IMR-90 (cell line): ENCODE measurements around the gene DRC7. TPM values are rescaled to one million over a fixed set of nuclear protein-coding genes. Genes with fewer than 3 reads are reported as not detected.
A peak's percentile ranks its signal among the peaks of the same experiment; 100 is the strongest.

Experiments used
- ATAC-seq: fragments of 200-7000 bp; cut with Tn5 transposase; 2 replicates; pipeline ENCODE4 v1.9.1; 2020; ENCODE audit warnings: low read depth, mild to moderate bottlenecking, moderate library complexity
- BruUV-seq: library from RNA; stranded (reverse); fragments of 400-500 nt; replicated peaks from 2 replicates; lab custom pipeline; 2021; lab: Mats Ljungman, UMichigan
- CTCF ChIA-PET: fragments of 300-600 bp; formaldehyde crosslinking; extraction: SDS; loops from one replicate; lab custom pipeline; 2021; ENCODE audit warnings: antibody characterized with exemption; lab: Yijun Ruan, JAX
- POLR2A ChIA-PET: fragments of 300-600 bp; sonication (Branson Sonifier 250); formaldehyde crosslinking; loops from one replicate; lab custom pipeline; 2022; ENCODE audit warnings: antibody characterized with exemption; ENCODE audit not compliant: unreplicated experiment; lab: Charles Lee
- DNase-seq: peaks from one replicate; pipeline ENCODE4 v3.0.0; 2013
- H2AFZ ChIP-seq: replicated peaks from 2 replicates; pipeline ENCODE3; 2013; ENCODE audit warnings: low read length, mild to moderate bottlenecking; ENCODE audit not compliant: poor library complexity
- H2AK5ac ChIP-seq: 2 replicates; pipeline ENCODE4 v1.6.1; 2013; ENCODE audit warnings: low read depth, low read length, inconsistent platforms
- H2AK9ac ChIP-seq: replicated peaks from 2 replicates; pipeline ENCODE3; 2013; ENCODE audit warnings: mild to moderate bottlenecking, low read depth, low read length, moderate library complexity; ENCODE audit not compliant: poor library complexity
- H2BK120ac ChIP-seq: 2 replicates; pipeline ENCODE4 v1.6.1; 2013; ENCODE audit warnings: low read depth, low read length, inconsistent platforms
- H2BK15ac ChIP-seq: 3 replicates; pipeline ENCODE4 v1.6.1; 2013; ENCODE audit warnings: low read depth, low read length, inconsistent platforms
- H2BK20ac ChIP-seq: 2 replicates; pipeline ENCODE4 v1.6.1; 2013; ENCODE audit warnings: low read depth, mild to moderate bottlenecking, inconsistent platforms, low read length, moderate library complexity
- H2BK5ac ChIP-seq: 2 replicates; pipeline ENCODE4 v1.6.1; 2013; ENCODE audit warnings: mild to moderate bottlenecking, low read depth, low read length, inconsistent platforms; ENCODE audit not compliant: poor library complexity, severe bottlenecking
- H3K14ac ChIP-seq: replicated peaks from 2 replicates; pipeline ENCODE4 v1.6.1; 2013; ENCODE audit warnings: low read depth, low read length, inconsistent platforms
- H3K18ac ChIP-seq: 2 replicates; pipeline ENCODE4 v1.6.1; 2013; ENCODE audit warnings: low read depth, low read length, control low read depth
- H3K23ac ChIP-seq: 2 replicates; pipeline ENCODE4 v1.6.1; 2013; ENCODE audit warnings: low read depth, low read length, inconsistent platforms
- H3K27ac ChIP-seq: 2 replicates; pipeline ENCODE4 v1.5.1; 2013; ENCODE audit warnings: mild to moderate bottlenecking, control low read depth, low read length; ENCODE audit not compliant: insufficient read depth
- H3K27me3 ChIP-seq: 2 replicates; pipeline ENCODE4 v1.6.1; 2013; ENCODE audit warnings: low read length; ENCODE audit not compliant: control insufficient read depth, insufficient read depth
- H3K36me3 ChIP-seq: 2 replicates; pipeline ENCODE4 v1.6.1; 2013; ENCODE audit warnings: low read length, mixed read lengths; ENCODE audit not compliant: control insufficient read depth, insufficient read depth
- H3K4ac ChIP-seq: 2 replicates; pipeline ENCODE4 v1.6.1; 2013; ENCODE audit warnings: low read depth, low read length, inconsistent platforms
- H3K4me1 ChIP-seq: 2 replicates; pipeline ENCODE4 v1.6.1; 2013; ENCODE audit warnings: low read length, mixed read lengths; ENCODE audit not compliant: control insufficient read depth, insufficient read depth
- H3K4me2 ChIP-seq: 2 replicates; pipeline ENCODE4 v1.6.1; 2013; ENCODE audit warnings: low read depth, mild to moderate bottlenecking, control low read depth, low read length, moderate library complexity
- H3K4me3 ChIP-seq: 2 replicates; pipeline ENCODE4 v1.5.1; 2013; ENCODE audit warnings: low read depth, mild to moderate bottlenecking, control low read depth, low read length, moderate library complexity; ENCODE audit not compliant: insufficient read depth
- H3K56ac ChIP-seq: 2 replicates; pipeline ENCODE4 v1.6.1; 2013; ENCODE audit warnings: low read length, inconsistent platforms; ENCODE audit not compliant: insufficient read depth; ENCODE audit errors: extremely low read depth
- H3K79me1 ChIP-seq, 2 experiments: 2 replicates each; pipeline ENCODE4 v1.6.1; 2013; ENCODE audit warnings: low read length in 2 of 2, inconsistent platforms in 1 of 2, low read depth in 1 of 2
- H3K9ac ChIP-seq: 2 replicates; pipeline ENCODE4 v1.6.1; 2013; ENCODE audit warnings: low read depth, low read length, control low read depth
- H3K9me1 ChIP-seq: 2 replicates; pipeline ENCODE4 v1.6.1; 2013; ENCODE audit warnings: low read length, inconsistent platforms; ENCODE audit not compliant: insufficient read depth
- H3K9me3 ChIP-seq: 2 replicates; pipeline ENCODE4 v1.6.1; 2013; ENCODE audit warnings: low read length; ENCODE audit not compliant: control insufficient read depth, insufficient read depth
- H4K20me1 ChIP-seq: 2 replicates; pipeline ENCODE4 v1.6.1; 2013; ENCODE audit warnings: low read length, inconsistent platforms; ENCODE audit not compliant: insufficient read depth
- H4K5ac ChIP-seq: 2 replicates; pipeline ENCODE4 v1.6.1; 2013; ENCODE audit warnings: mild to moderate bottlenecking, low read depth, low read length, control low read depth
- H4K8ac ChIP-seq, 2 experiments: 2 replicates each; pipeline ENCODE4 v1.6.1; 2013; ENCODE audit warnings: low read depth in 2 of 2, low read length in 2 of 2, control low read depth in 1 of 2, inconsistent platforms in 1 of 2
- H4K91ac ChIP-seq: 2 replicates; pipeline ENCODE4 v1.6.1; 2013; ENCODE audit warnings: low read depth, low read length, inconsistent platforms; ENCODE audit not compliant: insufficient read depth
- BHLHE40 ChIP-seq: fragments of 150-350 bp; IDR thresholded peaks from 2 replicates; pipeline ENCODE4 v1.6.1; 2016; ENCODE audit warnings: mild to moderate bottlenecking, low read depth, low read length
- CEBPB ChIP-seq: IDR thresholded peaks from 2 replicates; pipeline ENCODE4 v1.6.1; 2012; ENCODE audit warnings: low read depth, low read length, improper control_type of control experiment
- ELK1 ChIP-seq: fragments of 150-350 bp; IDR thresholded peaks from 2 replicates; pipeline ENCODE4 v1.6.1; 2016; ENCODE audit warnings: low read depth, mild to moderate bottlenecking, low read length, moderate library complexity, borderline replicate concordance
- FOS ChIP-seq: fragments of 150-350 bp; IDR thresholded peaks from 2 replicates; pipeline ENCODE4 v1.6.1; 2016; ENCODE audit warnings: low read depth, low read length
- MAFK ChIP-seq: IDR thresholded peaks from 2 replicates; pipeline ENCODE4 v1.6.1; 2012; ENCODE audit warnings: low read depth, low read length, improper control_type of control experiment
- RFX5 ChIP-seq: IDR thresholded peaks from 2 replicates; pipeline ENCODE4 v1.8.0; 2012; ENCODE audit warnings: low read depth, mild to moderate bottlenecking, low read length, moderate library complexity
- WGBS, 2 experiments: methylation state at CpG; one replicate each; pipeline versions ENCODE4 v1.1.5 to v1.1.7; 2013; ENCODE audit warnings: missing lambda C conversion rate in 2 of 2; ENCODE audit not compliant: insufficient read length in 1 of 2; ENCODE audit errors: extremely low coverage in 2 of 2; 5-methylcytosine and 5-hydroxymethylcytosine counted together
- dilution Hi-C: fragments of 300-500 bp; cut with HindIII; formaldehyde crosslinking; loops from one replicate; pipeline ENCODE4 v1.14.3; 2018; ENCODE audit warnings: low sequenced_read_pairs; ENCODE audit not compliant: unreplicated experiment
- in situ Hi-C: fragments of 300-500 bp; cut with MboI; formaldehyde crosslinking; loops from 3 replicates; pipeline ENCODE4 v1.14.3; 2019; ENCODE audit warnings: low sequenced_read_pairs, inconsistent platforms, mixed read lengths
- intact Hi-C: fragments of 100-400 bp; cut with micrococcal nuclease; formaldehyde crosslinking; loops from 2 replicates; pipeline ENCODE4 v1.10.0; 2022
- polyA plus RNA-seq, 3 experiments: library from polyadenylated mRNA; depleted of rRNA; stranded (reverse); fragments of >200 nt; gene quantifications; 2 replicates each; pipeline ENCODE4 v1.2.3, GENCODE V29; 2012; ENCODE audit warnings: low replicate concordance in 1 of 3
- total RNA-seq: library from RNA; depleted of rRNA; stranded (reverse); fragments of >200 nt; gene quantifications from 2 replicates; pipeline ENCODE4 v1.2.3, GENCODE V29; 2012

The DRC7 gene
- total and polyA plus RNA-seq, 2 of the 4 experiments (the other 2 are of a cell fraction): not detected

- TF ChIP-seq MAFK (no peak), CEBPB (no peak)
Observed at GRCh38 chr16:57763285-57764005, 68.8 kb downstream of the DRC7 start (continued).

- in situ Hi-C loops: no loop called here
- WGBS, 2 experiments: no CpG with 5 or more reads among the region's 9 CpGs
- DNase-seq: no peak
- H2BK15ac ChIP-seq: peak overlapping the region; percentile 28; the same call in 1 of the 3 replicates
- H3K9me1 ChIP-seq: peaks cover 4% of the 10 kb centered on the region
- no peak; the same call in 1 of the 2 replicates for ATAC-seq
- CTCF ChIA-PET: interaction anchor here (1.1 kb wide), 1 partner anchor 100 kb away, joined by 8 read pairs; no protein-coding TSS in a partner anchor
- H3K56ac ChIP-seq: no peak overlapping the region
- peak overlapping the region; percentile 58; the same call in 1 of the 2 replicates for H3K14ac ChIP-seq
- H3K4me3 ChIP-seq: no peak overlapping the region
- H3K4me1 ChIP-seq: peaks cover 7% of the 10 kb centered on the region
- H4K91ac ChIP-seq: peak overlapping the region; percentile 80
- peak overlapping the region; percentile 95 for H2AK5ac ChIP-seq
- no peaks in the 10 kb centered on the region for H3K9me3 ChIP-seq
- H3K79me1 ChIP-seq: peaks cover 5 to 25% of the 10 kb centered on the region in 2 experiments; a peak in 3 of 4 replicates
- H2BK20ac ChIP-seq: peak overlapping the region; percentile 73; the same call in 1 of the 2 replicates
- intact Hi-C loops: no loop called here
- peak overlapping the region; percentile 85 for H2BK120ac ChIP-seq
- H3K23ac ChIP-seq: peak overlapping the region; percentile 40; the same call in 1 of the 2 replicates
- peak overlapping the region; percentile 86 for H3K4ac ChIP-seq
- H3K18ac ChIP-seq: peak overlapping the region; percentile 22; the same call in 1 of the 2 replicates
- peak overlapping the region; percentile 16; the same call in 1 of the 2 replicates for H3K27ac ChIP-seq
- H3K4me2 ChIP-seq: no peak overlapping the region
- peaks cover 58% of the 10 kb centered on the region for H3K36me3 ChIP-seq
- H4K20me1 ChIP-seq: peaks cover 3% of the 10 kb centered on the region; the same call in 1 of the 2 replicates
- POLR2A ChIA-PET: no interaction called here
- TF ChIP-seq RFX5 (no peak), ELK1 (no peak), FOS (no peak), BHLHE40 (no peak)
- dilution Hi-C loops: no loop called here
- H2AFZ ChIP-seq: peak overlapping the region; percentile 91
- H4K8ac ChIP-seq: peak overlapping the region in 1 of 2 experiments; percentile 66; a peak in 1 of 4 replicates
- no peak overlapping the region for H3K9ac ChIP-seq
- peak overlapping the region; percentile 57 for H2BK5ac ChIP-seq
- H2AK9ac ChIP-seq: peak overlapping the region; percentile 98
- no TSS peak for BruUV-seq
- no peaks in the 10 kb centered on the region for H3K27me3 ChIP-seq
- no peak overlapping the region for H4K5ac ChIP-seq
Observed at GRCh38 chr16:57764006-57764340, 69.4 kb downstream of the DRC7 start.
